ENCODE results near the gene ARHGAP23.

ARHGAP23 gene

GRCh38 chr17:38449364-38449763, 21.1 kb downstream of the ARHGAP23 start:
- CTCF ChIA-PET = interaction anchor here (0.8 to 3.2 kb wide), 5 partner anchors 11 to 59 kb away, joined by 3 to 14 read pairs (median 4); no protein-coding TSS in a partner anchor
- no peak overlapping the region for H3K4me3 ChIP-seq (ENCODE audit: low read depth, low read length)
- TF ChIP-seq CTCF (IDR thresholded peaks at IDR 0.05; ENCODE audit: insufficient read depth, low read length, missing control alignments) = no peak
- POLR2A ChIA-PET = interaction anchor here (1.4 kb wide), 1 partner anchor 20 kb away, joined by 3 read pairs; no protein-coding TSS in a partner anchor
- DNase-seq (ENCODE audit: low read depth, low spot score) = no peak

- peak overlapping the region; percentile 63 for H3K4me3 ChIP-seq (ENCODE audit: low read depth, low read length)
- TF ChIP-seq CTCF (IDR thresholded peaks at IDR 0.05; ENCODE audit: insufficient read depth, low read length, missing control alignments) = no peak
- POLR2A ChIA-PET = interaction anchor here (0.7 to 3.1 kb wide), 7 partner anchors 9 to 60 kb away, joined by 3 to 43 read pairs (median 3); no protein-coding TSS in a partner anchor
- CTCF ChIA-PET = interaction anchor here (0.9 to 3.2 kb wide), 11 partner anchors 7 to 62 kb away, joined by 3 to 17 read pairs (median 4); no protein-coding TSS in a partner anchor
- no peak for DNase-seq (ENCODE audit: low read depth, low spot score)
Observed at GRCh38 chr17:38450557-38451029, 22.3 kb downstream of the ARHGAP23 start.

- no peak for DNase-seq (ENCODE audit: low read depth, low spot score)
- ChIA-PET POLR2A (interaction anchor here (0.7 to 3.1 kb wide), 9 partner anchors 10 to 60 kb away, joined by 3 to 43 read pairs (median 3); no protein-coding TSS in a partner anchor), CTCF (interaction anchor here (0.8 to 3.2 kb wide), 11 partner anchors 8 to 102 kb away, joined by 3 to 17 read pairs (median 5); no protein-coding TSS in a partner anchor)
- H3K4me3 ChIP-seq (ENCODE audit: low read depth, low read length) = peak overlapping the region; percentile 63
- no peak for TF ChIP-seq CTCF (IDR thresholded peaks at IDR 0.05; ENCODE audit: insufficient read depth, low read length, missing control alignments)
Observed at GRCh38 chr17:38451030-38451839, 23.0 kb downstream of the ARHGAP23 start.

- ChIA-PET CTCF (interaction anchor here (0.8 to 3.2 kb wide), 8 partner anchors 8 to 103 kb away, joined by 3 to 17 read pairs (median 6); no protein-coding TSS in a partner anchor), POLR2A (interaction anchor here (0.7 to 3.1 kb wide), 5 partner anchors 11 to 21 kb away, joined by 3 to 43 read pairs (median 4); no protein-coding TSS in a partner anchor)
- peak; percentile 66 for DNase-seq (ENCODE audit: low read depth, low spot score)
- peak overlapping the region; percentile 63 for H3K4me3 ChIP-seq (ENCODE audit: low read depth, low read length)
- no peak for TF ChIP-seq CTCF (IDR thresholded peaks at IDR 0.05; ENCODE audit: insufficient read depth, low read length, missing control alignments)
Observed at GRCh38 chr17:38451840-38452529, 23.7 kb downstream of the ARHGAP23 start.

DNA sequence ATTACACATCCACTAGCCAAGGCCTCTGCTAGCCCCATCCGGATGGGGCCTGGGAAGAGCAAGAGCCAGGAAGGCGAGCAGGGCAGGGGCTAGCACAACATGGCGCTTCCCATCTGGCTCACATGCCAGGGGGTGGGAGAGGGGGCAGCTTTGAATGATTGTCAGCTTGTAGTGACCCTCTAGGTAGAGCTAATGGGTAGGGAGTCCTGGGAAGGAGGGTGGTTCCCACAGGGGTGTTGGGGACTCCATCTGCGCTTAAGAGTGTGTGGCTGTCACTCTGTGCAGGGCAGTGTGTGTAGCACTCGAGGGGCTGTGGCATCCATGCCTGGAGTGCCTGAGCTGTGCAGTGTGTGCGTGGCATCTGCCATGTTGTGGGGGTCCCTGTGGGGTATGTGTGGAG, 24.5 kb downstream of the ARHGAP23 start:
- POLR2A ChIA-PET = interaction anchor here (0.7 to 3.1 kb wide), 3 partner anchors 10 to 13 kb away, joined by 3 to 43 read pairs (median 5); no protein-coding TSS in a partner anchor
- TF ChIP-seq CTCF (IDR thresholded peaks at IDR 0.05; ENCODE audit: insufficient read depth, low read length, missing control alignments) = no peak
- CTCF ChIA-PET = interaction anchor here (1.7 to 2.2 kb wide), 2 partner anchors 10 to 104 kb away, joined by 5 to 17 read pairs; no protein-coding TSS in a partner anchor
- H3K4me3 ChIP-seq (ENCODE audit: low read depth, low read length) = peak overlapping the region; percentile 77
- DNase-seq (ENCODE audit: low read depth, low spot score) = no peak
